Measurements from ENCODE around the gene TMEM108. TPM values are rescaled to one million over a fixed set of nuclear protein-coding genes. Genes with fewer than 3 reads are reported as not detected.

Gene TMEM108
- total RNA-seq, 2 experiments from 2014 or later: not detected

DNA sequence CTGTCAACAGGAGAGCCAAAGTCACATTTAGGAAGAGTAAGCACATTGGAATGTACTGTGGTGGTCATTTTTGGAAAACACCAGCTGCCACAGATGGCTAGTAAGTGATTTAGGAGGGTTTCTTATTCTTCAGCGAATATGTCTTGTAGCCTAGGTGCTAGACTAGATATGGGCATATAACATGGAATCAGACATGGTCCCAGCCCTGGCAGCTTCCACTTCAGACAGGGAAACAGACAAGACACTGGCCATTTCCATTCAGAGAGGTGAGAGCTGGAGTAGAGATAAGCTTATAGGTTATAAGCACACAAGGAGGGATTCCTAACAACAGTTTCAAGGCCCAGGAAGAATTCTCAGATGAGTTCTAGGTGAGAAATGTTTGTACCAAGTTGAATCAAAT lies 333.5 kb downstream of the TMEM108 start:
- TF ChIP-seq, protein P1, sequence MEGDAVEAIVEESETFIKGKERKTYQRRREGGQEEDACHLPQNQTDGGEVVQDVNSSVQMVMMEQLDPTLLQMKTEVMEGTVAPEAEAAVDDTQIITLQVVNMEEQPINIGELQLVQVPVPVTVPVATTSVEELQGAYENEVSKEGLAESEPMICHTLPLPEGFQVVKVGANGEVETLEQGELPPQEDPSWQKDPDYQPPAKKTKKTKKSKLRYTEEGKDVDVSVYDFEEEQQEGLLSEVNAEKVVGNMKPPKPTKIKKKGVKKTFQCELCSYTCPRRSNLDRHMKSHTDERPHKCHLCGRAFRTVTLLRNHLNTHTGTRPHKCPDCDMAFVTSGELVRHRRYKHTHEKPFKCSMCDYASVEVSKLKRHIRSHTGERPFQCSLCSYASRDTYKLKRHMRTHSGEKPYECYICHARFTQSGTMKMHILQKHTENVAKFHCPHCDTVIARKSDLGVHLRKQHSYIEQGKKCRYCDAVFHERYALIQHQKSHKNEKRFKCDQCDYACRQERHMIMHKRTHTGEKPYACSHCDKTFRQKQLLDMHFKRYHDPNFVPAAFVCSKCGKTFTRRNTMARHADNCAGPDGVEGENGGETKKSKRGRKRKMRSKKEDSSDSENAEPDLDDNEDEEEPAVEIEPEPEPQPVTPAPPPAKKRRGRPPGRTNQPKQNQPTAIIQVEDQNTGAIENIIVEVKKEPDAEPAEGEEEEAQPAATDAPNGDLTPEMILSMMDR (conservative IDR thresholded peaks at IDR 0.05; ENCODE audit: low read length): no peak
- no peak for TF ChIP-seq EZH2phosphoT487 (IDR thresholded peaks at IDR 0.05; ENCODE audit: borderline replicate concordance, low read depth, low read length)
- Histone ChIP-seq H3K9me3 (ENCODE audit: low read length) (no peaks in the 10 kb centered on the region), H3K9me2 (ENCODE audit: insufficient read depth, low read length) (no peaks in the 10 kb centered on the region), H3K27ac (ENCODE audit: low read depth, low read length, poor library complexity, severe bottlenecking) (no peak overlapping the region), H3K4me2 (ENCODE audit: low read length) (no peak overlapping the region), H3K4me1 (ENCODE audit: insufficient read depth, low read length, poor library complexity, severe bottlenecking) (no peaks in the 10 kb centered on the region), H3K4me3 (ENCODE audit: low read depth, low read length, poor library complexity, severe bottlenecking) (no peak overlapping the region), H3K79me2 (ENCODE audit: insufficient read depth, low read depth, low read length) (no peaks in the 10 kb centered on the region), H2AFZ (ENCODE audit: low read length) (no peak overlapping the region), H4K20me1 (ENCODE audit: insufficient read depth, low read length) (no peaks in the 10 kb centered on the region), H3K36me3 (ENCODE audit: insufficient read depth, low read length) (no peaks in the 10 kb centered on the region)
- ChIA-PET POLR2A (interaction anchor here (1.3 kb wide), 2 partner anchors 10 to 29 kb away, joined by 3 to 7 read pairs; partner anchors contain the start of gene BFSP2), CTCF (ENCODE audit: unreplicated experiment) (interaction anchor here (0.6 kb wide), 1 partner anchor 709 kb away, joined by 3 read pairs; no protein-coding TSS in a partner anchor)
- intact Hi-C loops (cut with micrococcal nuclease; ENCODE audit: unreplicated experiment): no loop called here
- no peak for DNase-seq (ENCODE audit: low spot score)
- no TSS peak for BruUV-seq (replicated peaks)

DNA sequence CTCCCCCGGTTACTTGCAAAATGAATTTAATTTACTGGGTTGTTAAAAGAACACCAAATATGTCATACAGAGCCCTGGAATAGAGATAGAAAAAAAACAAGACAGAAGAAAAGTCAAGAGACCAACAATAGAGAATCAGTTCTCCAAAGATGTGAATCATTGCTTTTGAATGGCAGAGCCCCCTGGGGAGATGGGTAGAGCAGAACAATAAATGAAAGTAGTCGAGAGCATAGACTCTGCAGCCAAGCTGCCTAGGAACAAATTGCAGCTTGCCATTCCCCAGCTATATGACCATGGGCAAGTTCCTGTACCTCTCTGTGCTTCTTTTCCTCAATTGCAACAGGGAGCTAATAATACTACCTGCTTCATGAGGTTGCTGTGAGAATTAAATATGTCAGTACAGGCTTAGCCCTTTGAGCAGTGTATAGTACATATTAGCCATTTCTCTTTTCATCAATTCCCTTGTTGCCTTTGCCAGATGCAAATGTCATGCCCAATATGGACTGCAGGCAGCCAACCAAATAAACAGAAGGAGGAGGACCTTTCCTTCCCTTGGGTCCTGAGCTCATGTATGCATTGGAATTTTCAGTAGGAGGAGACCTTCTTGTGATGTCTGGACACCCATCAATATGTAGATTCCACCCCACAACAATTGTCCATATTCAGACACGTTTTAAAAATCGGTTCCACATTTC lies 336.7 kb downstream of the TMEM108 start:
- no peaks in the 10 kb centered on the region for H3K36me3 ChIP-seq (ENCODE audit: insufficient read depth, low read length)
- H3K79me2 ChIP-seq (ENCODE audit: insufficient read depth, low read depth, low read length): no peaks in the 10 kb centered on the region
- H3K4me1 ChIP-seq (ENCODE audit: insufficient read depth, low read length, poor library complexity, severe bottlenecking): no peaks in the 10 kb centered on the region
- H3K27ac ChIP-seq (ENCODE audit: low read depth, low read length, poor library complexity, severe bottlenecking): no peak overlapping the region
- DNase-seq (ENCODE audit: low spot score): no peak
- POLR2A ChIA-PET: interaction anchor here (0.6 to 1.4 kb wide), 5 partner anchors 13 to 808 kb away, joined by 3 to 4 read pairs (median 3); no protein-coding TSS in a partner anchor
- TF ChIP-seq EZH2phosphoT487 (IDR thresholded peaks at IDR 0.05; ENCODE audit: borderline replicate concordance, low read depth, low read length): no peak
- TF ChIP-seq, protein P1 (conservative IDR thresholded peaks at IDR 0.05; ENCODE audit: low read length): no peak
- no peaks in the 10 kb centered on the region for H3K9me3 ChIP-seq (ENCODE audit: low read length)
- intact Hi-C loops (cut with micrococcal nuclease; ENCODE audit: unreplicated experiment): no loop called here
- CTCF ChIA-PET (ENCODE audit: unreplicated experiment): no interaction called here
- H2AFZ ChIP-seq (ENCODE audit: low read length): no peak overlapping the region
- H4K20me1 ChIP-seq (ENCODE audit: insufficient read depth, low read length): no peaks in the 10 kb centered on the region
- H3K4me3 ChIP-seq (ENCODE audit: low read depth, low read length, poor library complexity, severe bottlenecking): no peak overlapping the region
- H3K4me2 ChIP-seq (ENCODE audit: low read length): no peak overlapping the region
- no TSS peak for BruUV-seq (replicated peaks)
- no peaks in the 10 kb centered on the region for H3K9me2 ChIP-seq (ENCODE audit: insufficient read depth, low read length)

DNA sequence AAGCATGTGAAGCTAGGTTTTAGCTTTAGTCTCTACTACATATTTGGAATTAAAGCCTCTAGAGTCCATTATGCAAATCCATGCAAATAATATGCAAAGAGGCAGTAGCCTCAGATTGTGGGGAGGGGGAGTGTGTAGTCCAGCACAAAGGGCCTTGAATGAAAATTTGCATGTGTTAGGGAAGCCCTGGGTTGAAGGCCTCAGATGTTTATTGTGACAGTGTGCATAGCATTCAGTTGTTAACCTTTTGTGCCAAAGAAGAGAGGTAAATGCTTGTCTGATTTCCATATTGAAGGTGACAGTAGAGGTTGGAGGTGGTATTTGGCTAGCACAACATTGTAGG lies 337.2 kb downstream of the TMEM108 start:
- intact Hi-C loops (cut with micrococcal nuclease; ENCODE audit: unreplicated experiment): no loop called here
- Histone ChIP-seq H3K4me2 (ENCODE audit: low read length) (no peak overlapping the region), H3K36me3 (ENCODE audit: insufficient read depth, low read length) (no peaks in the 10 kb centered on the region), H3K4me1 (ENCODE audit: insufficient read depth, low read length, poor library complexity, severe bottlenecking) (no peaks in the 10 kb centered on the region), H3K27ac (ENCODE audit: low read depth, low read length, poor library complexity, severe bottlenecking) (no peak overlapping the region), H3K9me2 (ENCODE audit: insufficient read depth, low read length) (no peaks in the 10 kb centered on the region), H2AFZ (ENCODE audit: low read length) (no peak overlapping the region), H3K79me2 (ENCODE audit: insufficient read depth, low read depth, low read length) (no peaks in the 10 kb centered on the region), H4K20me1 (ENCODE audit: insufficient read depth, low read length) (no peaks in the 10 kb centered on the region), H3K4me3 (ENCODE audit: low read depth, low read length, poor library complexity, severe bottlenecking) (no peak overlapping the region), H3K9me3 (ENCODE audit: low read length) (no peaks in the 10 kb centered on the region)
- ChIA-PET POLR2A (interaction anchor here (0.6 to 1.4 kb wide), 2 partner anchors 13 to 21 kb away, joined by 3 to 4 read pairs; no protein-coding TSS in a partner anchor), CTCF (ENCODE audit: unreplicated experiment) (no interaction called here)
- BruUV-seq (replicated peaks): no TSS peak
- DNase-seq (ENCODE audit: low spot score): no peak
- TF ChIP-seq, protein P1 (conservative IDR thresholded peaks at IDR 0.05; ENCODE audit: low read length): no peak
- TF ChIP-seq EZH2phosphoT487 (IDR thresholded peaks at IDR 0.05; ENCODE audit: borderline replicate concordance, low read depth, low read length): no peak
